ENCODE results near the gene WDR1.

The WDR1 gene

GRCh38 chr4:10109995-10110670 lies 6.5 kb downstream of the WDR1 start:
- peak overlapping the region; percentile 13; the same call in 1 of the 2 replicates for H3K4me2 ChIP-seq
- no peak for TF ChIP-seq CTCF (conservative IDR thresholded peaks at IDR 0.05; ENCODE audit: low read depth, low read length)
- no peaks in the 10 kb centered on the region for H3K27me3 ChIP-seq (ENCODE audit: insufficient read depth, low read depth)
- H3K4me3 ChIP-seq (IDR thresholded peaks at IDR 0.05; ENCODE audit: insufficient read depth, low read depth, low read length) = no peak overlapping the region
- H3K4me1 ChIP-seq (ENCODE audit: low read depth, poor library complexity, severe bottlenecking) = peaks cover 95% of the 10 kb centered on the region
- no peak overlapping the region for H3K9ac ChIP-seq
- H3K27ac ChIP-seq = no peak overlapping the region; the same call in 1 of the 2 replicates
- H3K36me3 ChIP-seq (ENCODE audit: insufficient read depth) = no peaks in the 10 kb centered on the region
- peaks cover 87% of the 10 kb centered on the region for H3K79me2 ChIP-seq (ENCODE audit: insufficient read depth, low read depth)
- H4K20me1 ChIP-seq (ENCODE audit: insufficient read depth) = no peaks in the 10 kb centered on the region
- H2AFZ ChIP-seq (ENCODE audit: low read depth) = no peak overlapping the region

GRCh38 chr4:10108818-10109783 lies 7.5 kb downstream of the WDR1 start:
- Histone ChIP-seq H3K4me2 (no peak overlapping the region), H4K20me1 (ENCODE audit: insufficient read depth) (no peaks in the 10 kb centered on the region)

DNA sequence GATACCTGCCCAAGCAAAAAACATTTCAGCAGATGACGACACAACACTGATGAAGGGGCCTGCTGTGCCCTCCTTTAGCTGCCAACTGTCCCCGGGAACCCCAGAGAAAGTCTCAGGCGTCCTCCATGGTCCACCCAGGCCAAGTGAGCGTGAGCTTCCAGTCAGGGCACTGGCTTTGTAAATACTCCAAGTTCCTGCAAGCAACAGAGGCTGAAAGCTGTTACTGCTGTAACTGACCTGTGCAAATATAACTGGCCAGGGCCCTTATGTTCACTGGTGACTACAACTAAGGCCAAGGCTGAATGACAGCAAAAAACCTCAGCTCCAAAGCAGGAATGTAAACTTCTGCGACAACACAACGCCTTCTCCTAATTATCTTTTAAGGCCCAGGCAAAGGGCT lies 8.2 kb downstream of the WDR1 start:
- Histone ChIP-seq H2AFZ (ENCODE audit: low read depth) (no peak overlapping the region), H3K4me3 (IDR thresholded peaks at IDR 0.05; ENCODE audit: insufficient read depth, low read depth, low read length) (no peak overlapping the region), H3K27me3 (ENCODE audit: insufficient read depth, low read depth) (no peaks in the 10 kb centered on the region), H4K20me1 (ENCODE audit: insufficient read depth) (no peaks in the 10 kb centered on the region), H3K27ac (peak overlapping the region; percentile 47; the same call in 1 of the 2 replicates), H3K79me2 (ENCODE audit: insufficient read depth, low read depth) (peaks cover 87% of the 10 kb centered on the region), H3K36me3 (ENCODE audit: insufficient read depth) (no peaks in the 10 kb centered on the region), H3K4me1 (ENCODE audit: low read depth, poor library complexity, severe bottlenecking) (peaks cover 97% of the 10 kb centered on the region), H3K4me2 (no peak overlapping the region; the same call in 1 of the 2 replicates), H3K9ac (no peak overlapping the region)
- TF ChIP-seq CTCF (conservative IDR thresholded peaks at IDR 0.05; ENCODE audit: low read depth, low read length) = no peak

More at GRCh38 chr4:10108818-10109783, 7.5 kb downstream of the WDR1 start:
- peak overlapping the region; percentile 9; the same call in 1 of the 2 replicates for H3K9ac ChIP-seq
- peaks cover 87% of the 10 kb centered on the region for H3K79me2 ChIP-seq (ENCODE audit: insufficient read depth, low read depth)
- no peak overlapping the region for H3K4me3 ChIP-seq (IDR thresholded peaks at IDR 0.05; ENCODE audit: insufficient read depth, low read depth, low read length)
- peak overlapping the region; percentile 47; the same call in 1 of the 2 replicates for H3K27ac ChIP-seq
- no peak for TF ChIP-seq CTCF (conservative IDR thresholded peaks at IDR 0.05; ENCODE audit: low read depth, low read length)
- peaks cover 97% of the 10 kb centered on the region for H3K4me1 ChIP-seq (ENCODE audit: low read depth, poor library complexity, severe bottlenecking)
- no peaks in the 10 kb centered on the region for H3K36me3 ChIP-seq (ENCODE audit: insufficient read depth)
- no peak overlapping the region for H2AFZ ChIP-seq (ENCODE audit: low read depth)
- H3K27me3 ChIP-seq (ENCODE audit: insufficient read depth, low read depth) = no peaks in the 10 kb centered on the region

GRCh38 chr4:10107111-10108091 lies 9.2 kb downstream of the WDR1 start:
- peaks cover 88% of the 10 kb centered on the region for H3K79me2 ChIP-seq (ENCODE audit: insufficient read depth, low read depth)
- H2AFZ ChIP-seq (ENCODE audit: low read depth) = no peak overlapping the region
- H3K4me2 ChIP-seq = peak overlapping the region; percentile 29; the same call in 1 of the 2 replicates
- TF ChIP-seq CTCF (conservative IDR thresholded peaks at IDR 0.05; ENCODE audit: low read depth, low read length) = no peak
- H3K36me3 ChIP-seq (ENCODE audit: insufficient read depth) = no peaks in the 10 kb centered on the region
- H3K27me3 ChIP-seq (ENCODE audit: insufficient read depth, low read depth) = no peaks in the 10 kb centered on the region
- H3K9ac ChIP-seq = no peak overlapping the region; the same call in 1 of the 2 replicates
- no peaks in the 10 kb centered on the region for H4K20me1 ChIP-seq (ENCODE audit: insufficient read depth)
- no peak overlapping the region for H3K4me3 ChIP-seq (IDR thresholded peaks at IDR 0.05; ENCODE audit: insufficient read depth, low read depth, low read length)
- H3K27ac ChIP-seq = peak overlapping the region; percentile 20; the same call in 1 of the 2 replicates
- H3K4me1 ChIP-seq (ENCODE audit: low read depth, poor library complexity, severe bottlenecking) = peaks cover 91% of the 10 kb centered on the region
